Measurements from ENCODE around the gene ABAT. TPM values are rescaled to one million over a fixed set of nuclear protein-coding genes. Genes with fewer than 3 reads are reported as not detected.

Gene ABAT
- total RNA-seq, 6 experiments from 2014 or later: 0.51 to 1.3 (median 0.59) TPM

GRCh38 chr16:8727131-8727806, 52.9 kb downstream of the ABAT start:
- Mint-ChIP-seq H3K9me3 (no peaks in the 10 kb centered on the region), H3K36me3 (ENCODE audit: low read depth) (no peaks in the 10 kb centered on the region), H3K4me3 (no peak overlapping the region), H3K4me1 (ENCODE audit: low read depth) (no peaks in the 10 kb centered on the region), H3K27me3 (ENCODE audit: insufficient read depth) (peaks cover 29% of the 10 kb centered on the region), H3K27ac (no peak overlapping the region)
- no peak for TF ChIP-seq CTCF (IDR thresholded peaks at IDR 0.05)
- DNase-seq: no peak

GRCh38 chr16:8727857-8728618, 53.6 kb downstream of the ABAT start:
- Mint-ChIP-seq H3K9me3 (no peaks in the 10 kb centered on the region), H3K4me3 (no peak overlapping the region), H3K27me3 (ENCODE audit: insufficient read depth) (peaks cover 29% of the 10 kb centered on the region), H3K27ac (no peak overlapping the region), H3K4me1 (ENCODE audit: low read depth) (no peaks in the 10 kb centered on the region), H3K36me3 (ENCODE audit: low read depth) (no peaks in the 10 kb centered on the region)
- DNase-seq: no peak
- TF ChIP-seq CTCF (IDR thresholded peaks at IDR 0.05): no peak

GRCh38 chr16:8729779-8730334, 55.4 kb downstream of the ABAT start:
- H3K27ac Mint-ChIP-seq: no peak overlapping the region
- H3K9me3 Mint-ChIP-seq: peaks cover 7% of the 10 kb centered on the region
- H3K27me3 Mint-ChIP-seq (ENCODE audit: insufficient read depth): peaks cover 29% of the 10 kb centered on the region
- no peak overlapping the region for H3K4me3 Mint-ChIP-seq
- no peaks in the 10 kb centered on the region for H3K36me3 Mint-ChIP-seq (ENCODE audit: low read depth)
- H3K4me1 Mint-ChIP-seq (ENCODE audit: low read depth): no peaks in the 10 kb centered on the region
- TF ChIP-seq CTCF (IDR thresholded peaks at IDR 0.05): no peak
- DNase-seq: no peak

GRCh38 chr16:8730335-8730915, 56.0 kb downstream of the ABAT start:
- no peak for TF ChIP-seq CTCF (IDR thresholded peaks at IDR 0.05)
- Mint-ChIP-seq H3K9me3 (peaks cover 7% of the 10 kb centered on the region), H3K27ac (no peak overlapping the region), H3K27me3 (ENCODE audit: insufficient read depth) (peaks cover 29% of the 10 kb centered on the region), H3K4me1 (ENCODE audit: low read depth) (no peaks in the 10 kb centered on the region), H3K36me3 (ENCODE audit: low read depth) (no peaks in the 10 kb centered on the region), H3K4me3 (no peak overlapping the region)
- no peak for DNase-seq

- Mint-ChIP-seq H3K9me3 (peaks cover 7% of the 10 kb centered on the region), H3K4me1 (ENCODE audit: low read depth) (no peaks in the 10 kb centered on the region), H3K36me3 (ENCODE audit: low read depth) (no peaks in the 10 kb centered on the region), H3K27me3 (ENCODE audit: insufficient read depth) (peaks cover 10% of the 10 kb centered on the region), H3K4me3 (no peak overlapping the region), H3K27ac (no peak overlapping the region)
- TF ChIP-seq CTCF (IDR thresholded peaks at IDR 0.05): no peak
- DNase-seq: no peak
Observed at GRCh38 chr16:8733849-8734540, 59.6 kb downstream of the ABAT start.
